ENCODE results near the gene NFIC.

GRCh38 chr19:3408996-3409345 lies 42.6 kb downstream of the NFIC start:
- TF ChIP-seq, protein P1, sequence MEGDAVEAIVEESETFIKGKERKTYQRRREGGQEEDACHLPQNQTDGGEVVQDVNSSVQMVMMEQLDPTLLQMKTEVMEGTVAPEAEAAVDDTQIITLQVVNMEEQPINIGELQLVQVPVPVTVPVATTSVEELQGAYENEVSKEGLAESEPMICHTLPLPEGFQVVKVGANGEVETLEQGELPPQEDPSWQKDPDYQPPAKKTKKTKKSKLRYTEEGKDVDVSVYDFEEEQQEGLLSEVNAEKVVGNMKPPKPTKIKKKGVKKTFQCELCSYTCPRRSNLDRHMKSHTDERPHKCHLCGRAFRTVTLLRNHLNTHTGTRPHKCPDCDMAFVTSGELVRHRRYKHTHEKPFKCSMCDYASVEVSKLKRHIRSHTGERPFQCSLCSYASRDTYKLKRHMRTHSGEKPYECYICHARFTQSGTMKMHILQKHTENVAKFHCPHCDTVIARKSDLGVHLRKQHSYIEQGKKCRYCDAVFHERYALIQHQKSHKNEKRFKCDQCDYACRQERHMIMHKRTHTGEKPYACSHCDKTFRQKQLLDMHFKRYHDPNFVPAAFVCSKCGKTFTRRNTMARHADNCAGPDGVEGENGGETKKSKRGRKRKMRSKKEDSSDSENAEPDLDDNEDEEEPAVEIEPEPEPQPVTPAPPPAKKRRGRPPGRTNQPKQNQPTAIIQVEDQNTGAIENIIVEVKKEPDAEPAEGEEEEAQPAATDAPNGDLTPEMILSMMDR (conservative IDR thresholded peaks at IDR 0.05; ENCODE audit: low read length): no peak
- no peak for TF ChIP-seq EZH2phosphoT487 (IDR thresholded peaks at IDR 0.05; ENCODE audit: borderline replicate concordance)

Data from Loucy (cell line).